ENCODE results near the gene MAP3K4.
"Not testable (repeated sequence)": the region's sequence is repeated elsewhere in the genome, so short reads cannot be mapped to it uniquely, and the experiment has no call there.

MAP3K4 gene

DNA sequence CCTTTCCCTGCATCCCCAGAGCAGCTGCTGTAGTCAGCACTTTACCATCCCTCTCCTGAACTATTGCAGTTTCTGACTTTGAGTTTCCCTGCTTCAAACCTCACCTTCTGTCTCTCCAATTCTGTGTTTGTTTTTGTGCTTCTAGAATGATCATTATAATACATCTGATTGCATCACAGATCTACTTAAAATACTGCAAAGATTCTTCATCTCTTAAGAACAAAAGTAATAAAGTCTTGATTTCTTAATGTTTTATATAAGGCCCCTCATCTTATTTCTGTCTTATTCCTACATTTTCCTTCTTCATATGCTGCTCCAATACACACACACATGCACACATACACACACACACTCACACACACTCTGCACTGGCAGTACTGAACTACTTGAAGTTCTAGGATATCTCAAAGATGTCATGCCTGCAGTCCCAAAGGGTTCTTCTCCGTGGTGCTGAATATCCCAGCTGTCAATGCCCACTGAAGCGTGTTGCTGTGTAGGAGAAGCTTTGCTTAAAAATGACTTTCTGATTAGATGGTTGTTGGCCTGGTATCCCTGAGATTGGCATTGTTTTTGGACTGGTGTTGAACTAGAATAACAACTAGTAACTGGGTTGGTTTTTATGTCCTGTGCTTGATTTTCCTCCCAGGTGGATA, 97.2 kb downstream of the MAP3K4 start:
- DNase-seq = no peak

DNA sequence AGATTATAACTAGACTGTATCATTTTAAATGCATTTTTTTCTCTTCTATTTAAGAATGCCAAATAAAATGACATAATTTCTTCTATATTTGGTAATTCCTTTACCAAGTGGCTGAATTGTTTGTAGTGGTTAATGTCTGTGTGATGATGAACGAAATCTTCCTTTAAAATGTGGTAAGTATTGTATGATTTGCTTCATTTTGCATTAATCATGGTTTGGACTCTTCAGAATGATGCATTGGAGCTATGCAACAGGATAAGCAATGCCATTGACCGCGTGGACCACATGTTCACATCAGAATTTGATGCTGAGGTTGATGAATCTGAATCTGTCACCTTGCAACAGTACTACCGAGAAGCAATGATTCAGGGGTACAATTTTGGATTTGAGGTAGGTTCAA, 99.6 kb downstream of the MAP3K4 start:
- DNase-seq = no peak

DNA sequence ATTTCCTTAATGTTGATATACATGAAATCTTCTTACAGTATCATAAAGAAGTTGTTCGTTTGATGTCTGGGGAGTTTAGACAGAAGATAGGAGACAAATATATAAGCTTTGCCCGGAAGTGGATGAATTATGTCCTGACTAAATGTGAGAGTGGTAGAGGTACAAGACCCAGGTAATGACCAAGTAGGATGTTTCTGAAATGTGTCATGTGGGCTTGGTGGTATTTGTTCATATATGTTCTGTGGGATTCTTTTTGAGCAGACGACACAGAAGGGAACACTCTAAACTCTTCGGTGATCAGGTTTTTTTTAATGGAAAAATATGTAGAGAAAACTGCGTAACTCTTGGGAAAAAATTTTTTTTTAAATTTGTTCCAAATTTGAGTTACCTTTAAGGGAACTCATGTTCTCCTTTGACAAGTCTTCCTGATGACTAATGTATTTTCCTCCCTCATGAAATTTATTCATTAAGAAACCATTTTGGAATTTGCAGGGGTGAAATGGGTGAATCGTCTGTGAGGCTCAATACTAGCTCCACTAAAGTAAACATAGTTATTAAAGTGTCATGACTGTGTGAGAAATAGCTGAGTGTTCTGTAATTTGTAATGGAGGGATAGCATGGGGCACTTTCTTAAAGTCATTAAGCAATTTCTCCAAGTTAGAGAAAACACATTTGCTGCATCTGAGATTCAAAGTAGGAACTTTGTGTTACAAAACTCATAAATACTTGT, 100.6 kb downstream of the MAP3K4 start:
- DNase-seq = no peak

DNA sequence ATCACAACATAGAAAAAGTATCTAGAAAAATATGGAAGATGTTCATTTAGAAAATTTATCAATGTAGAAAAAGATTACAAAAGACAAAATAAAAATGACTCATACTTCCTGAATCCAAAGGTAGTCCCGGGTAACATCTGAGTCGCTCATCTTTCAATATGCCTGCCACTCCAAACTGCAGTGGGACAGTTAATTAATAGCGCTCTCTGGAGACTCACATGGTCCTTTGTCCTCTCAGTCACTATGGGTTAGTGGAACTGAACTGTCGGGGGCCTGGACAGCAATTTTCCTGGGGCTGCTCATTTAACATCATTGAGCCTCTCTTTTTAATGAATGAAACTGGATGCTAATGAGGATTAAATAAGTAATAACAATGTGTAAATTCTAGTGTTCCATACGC, 103.4 kb downstream of the MAP3K4 start:
- DNase-seq = no peak

DNA sequence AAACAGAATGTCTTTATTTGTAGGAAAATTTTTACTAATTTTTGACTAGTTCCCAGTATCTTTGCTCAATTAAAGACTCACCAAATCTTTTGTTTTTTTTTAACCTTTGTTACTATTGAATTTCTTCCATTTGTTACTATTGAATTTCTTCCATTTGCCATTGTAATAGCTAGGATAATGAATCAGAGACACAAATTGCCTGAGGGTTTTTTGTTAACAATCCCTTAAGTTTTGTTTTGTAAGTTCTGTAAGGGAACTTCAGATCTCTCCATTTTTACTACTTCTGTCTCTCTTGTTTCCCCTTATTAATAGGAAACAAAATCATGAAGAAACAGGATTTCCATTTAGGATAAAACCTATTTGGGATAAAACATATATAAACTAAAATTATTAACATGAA, 104.3 kb downstream of the MAP3K4 start:
- DNase-seq = no peak

DNA sequence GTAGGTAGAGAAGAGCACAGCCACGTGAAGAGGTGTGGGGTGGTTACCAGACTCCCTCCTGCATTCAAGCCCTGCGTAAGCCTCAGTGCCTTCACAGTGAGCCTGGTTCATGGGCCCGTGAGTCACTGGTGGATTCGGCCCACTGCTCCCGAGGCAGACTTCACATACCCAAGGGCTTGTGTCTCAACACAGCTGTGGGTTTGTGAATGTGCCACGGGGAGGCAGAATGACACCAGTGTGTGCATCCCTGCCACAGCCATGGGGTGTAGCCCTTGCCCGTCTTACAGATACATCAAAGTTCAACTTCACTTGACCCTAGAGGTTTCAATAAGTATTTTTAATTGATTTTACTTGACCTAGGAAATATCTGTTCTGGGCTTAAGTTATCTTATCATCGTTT, 108.5 kb downstream of the MAP3K4 start:
- DNase-seq = no peak

DNA sequence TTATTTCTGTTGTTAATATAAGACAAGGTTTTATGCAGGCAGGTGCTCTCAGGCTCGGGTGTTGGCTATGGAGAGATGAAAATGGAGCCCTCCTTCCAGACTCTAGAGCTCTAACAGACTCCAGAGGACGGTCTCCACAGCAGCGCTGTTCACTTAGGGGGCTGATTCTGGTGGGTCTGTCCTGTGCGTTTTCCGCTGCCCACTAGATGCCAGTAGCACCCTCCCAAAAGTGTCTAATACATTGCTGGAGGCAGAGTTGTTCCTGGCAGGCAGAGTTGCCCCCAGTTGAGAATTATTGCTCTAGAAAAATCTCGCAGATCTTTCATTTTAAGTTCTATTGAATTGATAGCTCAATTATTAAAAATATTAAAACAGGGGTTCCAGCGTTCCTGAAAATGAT, 109.9 kb downstream of the MAP3K4 start:
- peak; percentile 21 for DNase-seq

DNA sequence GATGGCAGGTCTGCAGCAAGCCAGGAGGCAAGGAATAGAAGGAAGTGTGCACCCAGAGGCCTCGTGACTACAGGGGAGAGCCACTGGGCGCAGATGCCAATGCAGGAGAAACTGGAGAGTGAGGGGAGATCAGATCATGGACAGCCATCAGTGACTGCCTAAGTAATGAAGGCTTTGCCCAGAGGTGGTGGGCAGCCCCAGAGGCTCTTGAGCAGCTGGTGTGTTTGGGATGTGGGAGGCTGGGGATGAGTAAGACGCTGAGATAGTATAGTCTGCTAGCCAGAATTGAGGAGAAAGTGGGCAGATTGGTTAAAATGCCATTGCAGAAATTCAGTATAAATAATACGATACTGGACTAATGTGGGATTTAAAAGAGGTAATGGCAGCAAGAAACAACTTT, 111.9 kb downstream of the MAP3K4 start:
- DNase-seq = no peak

DNA sequence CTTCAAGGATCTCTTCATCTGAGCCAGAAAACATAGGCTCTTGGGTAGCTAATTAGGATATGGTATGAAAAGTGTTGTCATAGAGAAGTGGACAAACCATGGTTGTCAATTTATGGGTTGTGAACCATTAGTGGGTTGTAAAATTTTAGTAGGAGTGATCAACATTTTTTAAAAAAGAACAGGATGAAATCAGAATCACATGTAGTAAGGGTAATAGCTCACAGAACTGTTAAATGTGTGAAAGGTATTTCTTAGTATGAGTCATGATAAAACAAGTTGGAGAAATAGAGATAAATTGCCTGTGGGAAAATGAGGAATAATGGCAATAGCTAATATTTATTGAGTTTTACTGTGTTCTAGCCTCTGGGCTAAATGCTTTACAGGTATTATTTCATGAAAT, 113.4 kb downstream of the MAP3K4 start:
- DNase-seq = no peak

DNA sequence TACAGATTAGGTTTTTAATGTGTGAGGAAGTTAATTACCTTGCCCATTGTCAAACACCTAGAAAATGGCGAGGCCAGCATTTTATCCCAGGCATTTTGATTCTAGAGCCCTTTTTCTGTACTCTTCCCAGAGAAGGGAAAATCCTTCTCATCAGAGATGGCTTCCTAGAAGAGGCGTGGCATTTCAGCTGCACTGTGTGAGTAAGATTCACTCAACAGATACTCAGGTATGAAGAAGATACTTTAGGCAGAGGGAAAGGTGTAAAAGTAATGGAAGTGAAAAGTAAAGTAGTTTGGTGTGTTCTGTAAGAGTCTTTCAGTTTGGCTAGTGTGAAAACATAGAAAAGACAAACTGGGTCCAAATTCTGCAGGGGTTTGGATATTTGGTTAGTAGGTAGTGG, 113.8 kb downstream of the MAP3K4 start:
- no peak for DNase-seq

DNA sequence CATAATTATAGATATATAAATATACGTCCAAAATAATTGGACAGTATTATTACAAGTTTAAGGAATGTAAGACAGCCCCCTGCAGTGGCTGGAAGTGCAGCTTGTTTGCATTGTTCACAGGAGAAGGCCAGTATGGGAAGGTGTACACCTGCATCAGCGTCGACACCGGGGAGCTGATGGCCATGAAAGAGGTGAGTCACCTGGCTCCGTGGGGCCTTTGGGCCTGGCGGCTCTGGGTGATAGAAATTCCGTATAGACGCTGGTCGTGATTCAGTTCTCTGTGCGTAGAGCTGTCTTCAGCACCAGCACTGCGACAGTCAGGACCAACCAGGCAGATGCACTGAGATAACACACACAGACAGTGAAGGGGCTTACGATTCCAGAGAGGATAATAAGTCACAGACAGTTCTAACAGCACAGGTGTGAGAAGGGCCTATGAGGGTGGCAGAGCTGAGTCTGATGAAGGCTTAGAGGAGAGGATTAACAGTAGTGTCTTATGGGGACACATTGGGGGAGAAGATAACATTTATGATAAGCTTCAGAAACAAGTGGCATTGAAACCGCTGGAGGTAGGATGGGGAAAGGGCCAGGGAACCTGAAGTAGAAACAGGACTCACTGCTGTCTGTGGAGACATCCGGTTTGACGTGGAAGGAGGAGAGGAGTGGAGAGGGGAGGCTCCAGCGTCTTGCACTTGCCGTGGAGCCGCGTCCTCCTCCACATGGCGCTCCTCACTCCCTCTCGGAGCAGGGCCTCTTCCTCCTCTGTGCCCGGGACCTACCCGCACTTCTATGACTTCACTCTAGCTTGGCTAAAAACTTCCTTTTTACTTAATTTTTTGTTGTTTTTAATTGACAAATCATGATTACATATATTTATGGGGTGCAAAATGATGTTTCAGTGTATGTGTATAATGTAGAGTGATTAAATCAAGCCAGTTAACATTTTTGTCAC, 116.5 kb downstream of the MAP3K4 start:
- no peak for DNase-seq

DNA sequence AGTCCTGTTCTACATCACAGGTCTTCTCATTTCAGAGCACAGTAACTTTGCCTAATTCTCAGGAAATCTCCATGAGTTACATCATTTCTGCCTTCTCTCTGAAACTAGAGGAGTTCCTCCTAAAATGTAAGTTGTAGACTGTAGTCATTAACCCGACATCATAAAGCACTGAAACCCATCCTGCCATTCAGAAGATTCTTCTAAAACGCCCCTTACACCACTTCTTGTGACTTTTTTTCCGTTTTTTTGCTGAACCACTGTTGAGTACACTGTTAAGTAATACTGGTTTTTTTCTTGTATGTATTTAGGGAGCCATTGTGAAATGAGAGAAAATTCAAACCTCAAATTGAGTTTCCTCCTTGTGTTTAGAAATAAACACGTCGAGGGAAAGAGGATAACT, 117.3 kb downstream of the MAP3K4 start:
- DNase-seq = no peak

DNA sequence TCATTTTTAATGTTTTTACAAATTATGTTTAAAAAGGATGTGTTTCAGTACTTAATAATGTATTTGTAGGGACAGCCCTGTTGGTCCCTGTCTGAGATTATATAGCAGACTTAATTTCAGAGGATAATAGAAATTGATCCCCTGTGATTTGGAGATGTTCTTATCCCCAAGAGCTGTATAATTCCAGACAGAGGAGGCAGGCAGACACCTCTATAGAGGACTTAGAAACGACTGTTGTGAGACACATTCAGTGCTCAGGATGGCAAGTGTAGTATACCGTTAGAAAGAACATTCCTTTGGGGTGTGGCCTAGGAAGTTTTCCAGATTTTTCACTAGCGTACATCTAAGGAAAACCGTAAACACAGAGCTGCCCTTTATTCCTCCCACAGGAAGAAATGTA, 117.8 kb downstream of the MAP3K4 start:
- DNase-seq = no peak

DNA sequence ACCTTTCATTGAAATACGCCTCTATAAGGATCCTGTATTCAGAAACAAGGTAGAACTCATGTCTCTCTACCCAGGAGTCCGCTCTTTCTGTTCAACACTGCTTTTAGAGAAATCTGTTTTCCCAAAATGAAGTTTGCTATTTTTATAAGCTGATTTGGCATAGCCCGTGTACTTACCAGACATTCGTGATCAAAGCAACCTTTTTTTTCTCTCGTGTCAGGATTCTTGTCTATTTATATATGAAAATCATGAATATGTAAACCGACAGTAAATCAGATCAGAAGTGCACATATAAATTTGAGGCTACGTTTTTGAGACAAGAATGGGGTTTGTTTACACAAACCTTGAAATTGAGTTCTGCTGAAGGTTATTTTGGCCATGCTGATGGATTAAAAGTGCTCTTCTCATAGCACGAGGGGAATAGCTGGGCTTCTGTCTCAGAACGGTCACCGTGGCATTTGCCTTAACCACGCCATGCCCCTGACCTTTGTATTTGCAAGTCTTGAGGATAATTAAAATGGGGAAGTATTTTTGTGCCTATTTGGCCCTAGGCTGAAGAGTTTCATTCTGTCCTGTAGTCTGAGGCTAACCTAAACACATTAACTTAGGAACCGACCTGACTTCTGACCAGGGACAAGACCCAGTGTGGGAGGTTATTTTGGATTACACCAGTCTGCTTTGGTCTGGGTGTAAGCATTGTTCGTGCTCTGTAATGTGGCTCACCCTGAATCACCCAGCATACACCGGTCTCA, 118.6 kb downstream of the MAP3K4 start:
- no peak for DNase-seq

DNA sequence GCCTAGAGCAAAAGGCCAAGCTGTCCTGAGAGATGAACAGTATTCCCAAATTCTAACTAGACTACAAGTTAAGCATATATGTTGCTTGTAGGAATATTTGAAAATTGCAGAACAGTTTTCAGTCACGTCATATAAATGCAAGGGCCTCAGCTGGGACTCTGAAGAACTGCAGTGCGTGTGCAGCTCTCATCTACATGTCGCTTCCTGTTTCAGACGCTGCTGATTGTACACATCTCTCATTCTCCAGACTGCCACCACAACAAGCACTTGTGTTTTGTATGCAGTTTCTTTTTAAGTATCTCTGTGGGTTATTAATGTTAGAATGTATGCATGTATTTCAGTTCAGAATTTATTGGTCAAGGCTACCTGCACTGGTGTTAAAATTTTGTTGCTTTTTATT, 119.7 kb downstream of the MAP3K4 start:
- no peak for DNase-seq

DNA sequence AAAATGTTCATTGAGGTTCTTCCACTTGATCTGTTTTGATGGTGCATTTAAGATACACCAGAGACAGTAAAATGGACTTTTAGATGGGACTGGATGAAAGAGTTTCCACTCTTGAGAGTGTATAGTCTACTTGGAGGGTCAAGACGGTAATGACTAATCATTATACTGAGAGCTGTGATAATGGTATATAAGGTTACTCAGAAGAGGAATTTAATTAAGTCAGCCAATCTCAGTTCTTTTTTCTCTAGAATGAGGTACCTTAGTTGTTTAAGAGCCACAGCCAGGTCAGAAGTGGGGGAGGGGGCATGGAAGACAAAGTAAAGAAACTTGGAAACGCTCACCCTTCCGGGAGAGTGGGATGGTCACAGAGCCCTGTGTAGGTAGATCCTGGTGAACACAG, 123.9 kb downstream of the MAP3K4 start:
- no peak for DNase-seq

DNA sequence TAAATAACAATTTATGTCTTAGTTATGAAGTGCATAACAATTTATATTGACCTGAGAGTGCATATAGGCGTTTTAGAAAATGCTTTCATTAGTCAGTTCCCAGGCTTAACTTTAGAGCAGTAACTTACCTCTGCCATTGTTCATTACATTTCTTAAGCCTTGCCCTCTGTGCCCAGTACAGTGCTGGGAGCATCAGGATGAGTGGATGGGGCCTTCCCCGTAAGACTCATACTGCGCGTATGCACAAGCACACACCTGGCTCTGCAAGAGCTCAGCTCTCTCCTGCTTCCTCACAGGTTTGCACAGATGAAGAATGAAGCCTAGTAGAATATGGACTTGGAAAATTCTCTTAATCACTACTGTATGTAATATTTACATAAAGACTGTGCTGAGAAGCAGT, 125.0 kb downstream of the MAP3K4 start:
- DNase-seq = no peak

DNA sequence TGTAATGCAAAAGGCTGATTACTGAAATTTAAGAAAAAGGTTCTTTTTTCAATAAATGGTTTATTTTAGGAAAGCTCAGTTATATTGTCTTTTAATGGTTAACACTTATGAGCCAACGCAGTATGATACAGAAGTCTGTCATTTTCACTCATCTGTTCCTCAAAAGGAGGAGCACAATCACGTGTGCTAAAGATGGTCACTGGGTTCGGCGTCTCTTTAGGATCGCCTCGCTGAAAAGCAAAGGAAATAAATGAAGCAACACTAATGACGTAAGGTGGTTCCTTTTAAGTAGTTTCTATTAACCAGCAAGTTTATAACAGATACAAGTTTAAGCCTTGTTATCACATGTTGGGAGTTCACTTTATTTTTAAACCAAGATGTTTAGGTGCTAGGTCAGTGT, 125.7 kb downstream of the MAP3K4 start:
- DNase-seq = no peak

DNA sequence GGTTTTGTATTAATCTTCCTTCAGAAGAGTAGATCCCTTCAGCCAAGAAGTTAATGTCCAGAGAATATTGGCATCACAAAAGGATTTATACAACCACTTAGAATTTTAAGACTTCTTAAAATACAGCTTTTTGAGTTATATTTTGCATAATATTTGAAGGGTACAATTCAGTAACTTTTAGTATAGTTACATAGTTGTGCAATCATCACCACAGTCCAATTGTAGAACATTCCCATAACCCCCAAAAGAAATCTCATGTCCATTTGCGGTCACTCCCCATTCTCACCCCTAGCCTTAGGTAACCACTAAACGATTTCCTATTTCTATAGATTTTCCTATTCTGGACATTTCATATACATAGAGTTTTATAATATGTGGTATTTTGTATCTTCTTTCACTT, 126.4 kb downstream of the MAP3K4 start:
- DNase-seq = no peak

DNA sequence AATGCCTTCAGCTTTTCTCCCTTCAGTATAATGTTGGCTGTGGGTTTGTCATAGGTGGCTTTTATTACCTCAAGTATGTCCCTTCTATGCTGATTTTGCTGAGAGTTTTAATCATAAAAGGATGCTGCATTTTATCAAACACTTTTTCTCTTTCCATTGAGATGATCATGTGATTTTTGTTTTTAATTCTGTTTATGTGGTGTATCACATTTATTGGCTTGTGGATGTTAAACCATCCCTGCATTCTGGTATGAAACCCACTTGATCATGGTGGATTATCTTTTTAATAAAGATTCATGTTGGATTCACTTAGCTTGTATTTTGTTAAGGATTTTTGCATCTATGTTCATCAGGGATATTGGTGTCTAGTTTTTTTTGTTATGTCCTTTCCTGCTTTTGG, 131.8 kb downstream of the MAP3K4 start:
- not testable (repeated sequence) for DNase-seq

DNA sequence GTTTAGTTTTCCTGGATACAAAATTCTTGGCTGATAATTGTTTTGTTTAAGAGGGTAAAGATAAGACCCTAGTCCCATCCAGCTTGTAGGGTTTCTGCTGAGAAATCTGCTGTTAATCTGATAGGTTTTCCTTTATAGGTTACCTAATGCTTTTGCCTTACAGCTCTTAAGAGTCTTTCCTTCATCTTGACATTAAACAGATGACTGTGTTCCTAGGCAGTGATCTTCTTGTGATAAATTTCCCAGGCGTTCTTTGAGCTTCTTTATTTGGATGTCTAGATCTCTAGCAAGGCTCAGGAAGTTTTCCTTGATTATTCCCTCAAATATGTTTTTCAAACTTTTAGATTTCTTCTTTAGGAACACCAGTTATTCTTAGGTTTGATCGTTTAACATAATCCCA, 134.0 kb downstream of the MAP3K4 start:
- DNase-seq = no peak

DNA sequence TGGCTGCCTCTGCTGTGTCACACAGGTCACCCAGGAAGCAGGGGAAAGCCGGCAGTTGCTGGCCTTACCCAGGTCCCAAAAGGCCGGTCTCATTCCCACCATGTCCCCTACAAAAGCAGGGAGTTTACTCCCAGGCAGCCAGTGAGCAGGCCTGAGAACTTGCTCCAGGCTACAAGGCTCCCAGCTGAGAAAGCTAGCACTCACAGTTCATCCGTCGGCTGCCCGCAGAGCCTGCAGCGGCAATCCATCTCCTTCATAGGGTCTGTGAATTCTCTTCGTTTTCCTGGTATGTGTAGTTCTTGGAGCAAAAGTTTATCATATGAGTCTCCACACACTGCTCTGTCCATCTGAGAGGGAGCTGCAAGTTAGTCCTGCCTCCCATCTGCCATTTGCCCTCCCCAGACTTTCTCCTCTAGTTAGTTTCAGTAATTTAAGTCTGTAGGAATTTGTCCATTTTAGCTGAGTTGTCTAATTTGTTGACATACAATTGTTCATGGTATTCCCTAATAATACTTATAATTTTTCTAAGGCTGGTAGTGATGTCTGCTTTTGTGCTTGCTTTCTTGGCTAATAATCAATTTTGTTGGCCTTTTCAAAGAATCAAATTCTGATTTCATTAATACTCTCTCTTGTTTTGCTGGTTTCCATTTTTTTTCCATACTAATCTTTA, 135.6 kb downstream of the MAP3K4 start:
- no peak for DNase-seq

DNA sequence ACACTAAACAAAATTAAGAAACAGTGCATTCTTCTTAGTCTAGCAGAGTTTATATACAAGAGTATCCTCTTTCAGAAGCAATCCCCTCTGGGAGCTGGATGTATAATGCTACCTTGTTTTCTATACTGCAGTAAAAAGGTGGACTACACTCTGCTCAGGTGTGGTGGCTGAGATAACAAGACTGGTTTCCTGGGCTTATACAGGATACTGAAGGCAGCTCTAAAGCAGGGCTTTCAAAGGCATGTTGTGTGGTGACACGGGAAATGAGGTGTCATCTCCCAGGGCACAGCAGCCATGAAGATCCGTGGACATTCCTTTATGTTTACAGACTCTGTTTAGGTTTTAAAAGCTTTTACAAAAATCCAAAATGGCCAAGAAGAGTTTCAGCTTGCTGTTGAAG, 136.7 kb downstream of the MAP3K4 start:
- no peak for DNase-seq

All from NCI-H69 (cell line).